Renal pelvis (tissue), 4 donors: ENCODE results near the gene IL4R. TPM values are rescaled to one million over a fixed set of nuclear protein-coding genes. Genes with fewer than 3 reads are reported as not detected.

ENCODE experiments used
- DNase-seq: peaks from one replicate; pipeline ENCODE4 v3.0.0-alpha.2; 2013
- polyA plus RNA-seq, 3 donors: library from polyadenylated mRNA; unstranded; fragments of 120-200 nt; gene quantifications; one replicate each; pipeline ENCODE4 v1.2.1, GENCODE V29; 2013; ENCODE audit not compliant: insufficient read length in 3 of 3

IL4R gene
- polyA plus RNA-seq, 3 donors: 16.4 to 24.1 (median 23.1) TPM

DNA sequence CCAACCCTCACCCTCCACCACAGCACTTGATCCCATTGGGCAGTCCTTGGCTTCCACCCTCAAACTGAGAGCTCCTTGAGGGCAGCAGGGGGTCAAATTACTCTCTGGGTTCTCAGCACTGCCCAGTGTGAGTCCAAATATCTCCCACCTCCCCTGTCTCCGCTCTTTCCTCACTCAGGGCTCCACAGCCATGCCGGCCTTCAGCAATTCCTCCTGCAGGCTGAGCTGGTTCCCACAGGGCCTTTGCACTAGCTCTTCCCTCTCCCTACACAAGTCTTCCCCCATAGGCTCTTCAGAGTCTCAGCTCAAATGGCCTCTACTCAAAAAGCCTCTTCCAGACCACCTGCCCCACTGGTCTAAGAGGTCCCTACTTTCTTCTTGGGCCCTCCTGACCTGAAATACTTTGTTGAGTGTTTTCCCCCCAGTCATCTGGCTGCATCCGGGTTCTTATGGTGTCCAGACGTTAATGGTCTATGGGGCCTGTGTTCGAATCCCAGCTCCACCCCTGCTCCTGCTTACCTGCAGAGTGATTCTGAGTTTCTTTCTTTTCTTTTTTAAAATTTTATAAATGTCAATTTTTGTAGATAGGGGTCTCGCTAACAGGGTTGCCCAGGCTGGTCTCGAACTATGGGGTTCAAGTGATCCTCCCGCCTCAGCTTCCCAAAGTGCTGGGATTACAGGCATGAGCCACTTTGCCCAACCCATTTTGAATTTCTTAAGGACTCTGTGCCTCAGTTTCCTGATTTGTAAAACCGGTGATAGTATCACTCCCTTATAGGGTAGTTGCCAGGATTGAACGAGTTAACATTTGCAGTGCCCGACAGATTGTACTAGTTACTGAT, 973 bp upstream of the IL4R start:
- DNase-seq: no peak

DNA sequence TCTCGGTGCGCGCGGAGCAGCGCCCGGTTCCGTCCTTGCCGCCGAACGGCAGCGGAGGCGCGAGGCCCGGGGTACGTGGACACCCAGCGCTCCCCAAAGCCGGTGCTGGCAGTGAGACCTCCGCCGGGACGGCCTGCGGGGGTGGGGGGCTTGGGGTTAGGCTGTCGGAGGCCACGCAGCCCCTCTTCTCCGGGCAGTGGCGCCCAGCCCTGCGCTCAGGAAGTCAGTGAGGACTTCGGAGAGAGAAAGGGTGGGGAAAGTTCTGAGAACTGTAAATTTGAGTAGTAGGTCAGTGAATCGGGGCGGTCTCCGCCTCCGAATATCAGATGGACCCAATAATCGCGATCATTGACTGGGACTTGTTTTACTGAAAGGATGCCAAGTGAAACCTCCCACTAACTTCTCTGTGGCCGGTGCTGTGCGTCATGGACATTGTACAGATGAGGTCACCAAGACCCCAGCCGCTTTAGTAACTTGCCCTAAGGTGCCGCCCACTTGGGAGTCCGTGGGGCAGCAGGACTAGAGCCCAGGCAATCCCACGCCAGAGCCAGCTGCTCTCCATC, 468 bp downstream of the IL4R start:
- no peak for DNase-seq

DNA sequence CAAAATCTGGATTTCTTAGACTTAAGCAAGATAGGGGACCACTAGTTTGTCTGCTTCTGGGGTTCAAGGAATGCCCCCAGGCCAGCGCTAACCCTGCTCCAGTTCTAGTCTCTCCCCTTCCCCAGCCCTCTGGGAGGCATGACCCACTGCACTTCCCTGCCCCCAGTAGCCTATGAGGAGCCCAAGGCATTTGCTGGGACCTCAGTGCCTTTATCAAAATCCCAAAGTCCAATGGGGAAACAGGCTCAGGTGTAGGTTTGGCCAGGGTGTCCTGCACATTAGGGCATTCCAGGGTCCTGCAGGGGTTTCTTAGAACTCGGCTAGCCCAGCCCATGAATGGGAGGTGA, 1.2 kb downstream of the IL4R start:
- DNase-seq: no peak

DNA sequence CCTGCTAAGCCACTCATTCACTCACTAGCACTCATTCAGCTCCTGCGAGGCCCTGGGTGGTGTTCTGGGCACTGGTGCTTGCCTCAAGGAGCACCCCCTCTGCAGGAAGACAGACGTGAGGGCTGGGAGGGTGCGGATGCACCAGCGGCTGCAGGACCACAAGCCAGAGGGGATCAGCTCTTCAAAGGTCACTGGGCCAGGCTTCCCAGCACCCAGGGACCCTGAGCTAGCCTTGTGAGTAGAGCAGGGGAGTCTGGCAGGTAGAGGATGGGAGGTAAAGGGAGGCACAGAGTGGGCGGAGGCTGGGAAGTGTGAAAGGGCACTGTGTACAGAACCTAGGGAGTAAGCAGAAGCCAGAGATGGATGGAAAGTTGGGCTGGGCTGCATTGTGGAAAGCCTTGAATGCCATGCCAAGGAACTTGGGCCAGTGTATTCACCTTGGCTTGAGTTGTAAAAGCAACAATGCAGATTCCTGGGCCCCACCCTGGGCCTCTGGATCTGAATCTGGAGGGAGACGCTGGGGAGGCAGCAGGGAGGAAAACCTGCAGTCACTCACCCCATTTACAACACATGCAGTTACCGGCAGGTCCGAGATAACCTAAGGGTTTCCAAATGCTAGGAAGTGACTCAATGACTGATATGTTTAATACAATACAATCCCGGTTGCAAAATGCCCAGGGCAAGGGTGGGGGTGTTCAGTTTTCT, 1.7 kb downstream of the IL4R start:
- DNase-seq: no peak

DNA sequence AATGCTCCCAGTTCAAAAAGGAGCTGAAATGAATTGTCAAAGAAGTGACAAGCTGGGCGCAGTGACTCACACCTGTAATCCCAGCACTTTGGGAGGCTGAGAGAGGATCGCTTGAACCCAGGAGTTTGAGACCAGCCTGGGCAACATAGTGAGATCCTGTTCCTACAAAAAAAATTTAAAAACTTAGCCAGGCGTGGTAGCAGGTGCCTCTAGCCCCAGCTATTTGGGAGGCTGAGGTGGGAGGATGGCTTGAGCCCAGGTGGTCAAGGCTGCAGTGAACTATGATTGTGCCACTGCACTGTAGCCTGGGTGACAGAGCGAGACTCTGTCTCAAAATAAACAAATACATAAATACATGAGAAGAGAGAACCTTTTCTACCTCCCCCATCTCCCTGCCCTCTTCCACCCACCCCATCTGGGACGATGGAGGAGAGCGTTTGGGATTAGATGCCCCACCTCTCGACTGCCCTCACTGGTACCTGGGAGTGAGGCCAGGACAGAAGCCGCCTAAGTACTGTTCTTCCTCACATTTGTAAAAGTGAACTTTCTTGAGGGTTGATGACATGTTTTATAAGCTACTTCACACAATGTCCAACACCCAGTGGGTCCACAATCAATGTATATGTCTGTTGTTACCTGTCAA, 2.4 kb downstream of the IL4R start:
- no peak for DNase-seq

DNA sequence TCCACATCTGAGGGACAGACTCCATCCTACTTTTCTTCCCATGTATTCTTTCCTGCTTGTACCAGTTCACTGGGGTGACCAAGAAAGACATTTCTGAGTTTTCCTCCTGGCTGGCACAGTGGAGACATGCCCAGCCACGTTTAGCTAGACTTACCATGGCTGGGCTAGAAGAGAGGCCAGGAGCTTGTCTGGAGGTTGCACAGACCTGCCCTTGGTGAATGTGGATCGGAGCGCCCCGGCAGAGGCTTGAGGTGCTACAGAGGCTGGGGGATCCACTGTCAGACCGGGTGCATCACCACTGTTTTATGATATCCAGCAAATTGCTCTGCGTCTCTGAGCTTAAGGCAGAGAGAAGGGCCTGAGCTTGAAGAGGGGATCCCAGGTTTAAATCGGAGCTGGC, 3.5 kb downstream of the IL4R start:
- DNase-seq: no peak

DNA sequence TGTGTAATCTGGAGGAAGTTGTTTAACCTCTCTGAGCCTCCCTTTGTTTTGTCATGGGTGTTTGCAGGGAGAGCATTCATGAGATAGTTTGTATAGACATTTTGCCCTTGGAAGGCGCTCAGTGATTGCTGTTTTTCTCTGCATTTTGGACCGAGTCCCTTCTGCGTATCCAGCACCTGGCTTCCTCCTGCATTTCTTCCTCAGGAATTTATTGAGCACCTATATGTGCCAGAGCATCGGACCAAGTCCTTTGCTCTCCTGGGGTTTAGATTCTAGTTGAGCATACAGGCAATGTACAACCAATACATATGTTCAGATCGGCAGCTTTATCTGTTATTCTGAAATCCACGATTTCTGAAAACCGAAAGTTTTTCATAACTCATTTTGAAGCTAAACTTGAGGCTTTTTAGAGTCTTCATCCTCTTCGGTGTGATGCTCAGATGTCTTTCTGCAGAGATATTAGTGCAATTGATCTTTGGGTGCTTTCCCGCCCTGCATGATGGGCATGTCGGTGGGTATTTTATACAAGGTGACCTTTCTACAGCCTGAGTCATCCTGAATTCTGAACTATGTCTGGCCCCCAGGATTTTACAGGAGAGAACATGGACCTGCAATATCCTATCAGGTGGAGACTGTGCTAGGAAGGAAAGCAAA, 4.1 kb downstream of the IL4R start:
- DNase-seq: no peak

DNA sequence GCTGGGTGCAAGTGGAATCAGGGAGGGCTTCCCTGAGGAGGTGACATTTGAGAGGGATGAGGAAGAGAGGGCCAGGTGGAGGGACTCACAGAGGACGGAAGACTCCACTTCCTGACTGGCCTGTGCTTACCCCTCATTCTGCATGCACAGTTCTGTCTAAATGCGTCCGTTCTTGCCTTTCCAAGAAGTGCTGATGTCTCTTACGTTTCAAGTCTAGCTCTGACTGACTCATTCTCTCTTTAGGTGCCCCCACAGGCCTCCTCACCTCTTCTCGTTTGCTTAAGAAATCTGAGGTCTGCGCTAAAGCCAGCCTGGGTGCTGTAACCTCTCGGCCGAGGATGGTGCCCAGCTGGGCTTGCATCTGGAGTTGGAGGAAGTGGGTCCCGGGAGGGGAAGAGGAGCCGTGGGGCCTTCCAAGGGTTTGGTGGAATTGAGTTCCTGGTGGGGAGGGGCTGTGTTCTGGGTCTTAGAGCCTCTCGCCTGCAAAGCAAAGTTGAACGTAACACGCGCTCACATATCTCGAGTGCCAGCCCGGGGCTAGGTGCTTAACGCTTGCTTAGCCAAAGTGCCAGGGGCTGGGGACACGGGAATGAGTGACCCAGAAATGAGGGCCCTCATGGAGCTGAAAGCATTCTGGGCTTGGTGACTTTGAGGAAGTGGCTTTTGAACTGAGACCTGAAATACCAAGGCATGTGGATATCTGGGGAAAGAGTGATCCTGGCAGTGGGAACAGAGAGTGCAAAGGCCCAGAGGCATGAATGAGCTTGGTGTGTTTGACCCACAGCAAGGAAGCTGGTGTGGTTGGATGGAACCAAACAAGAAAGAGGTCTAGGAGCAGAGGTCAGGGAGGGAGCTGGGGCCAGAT, 4.8 kb downstream of the IL4R start:
- no peak for DNase-seq

DNA sequence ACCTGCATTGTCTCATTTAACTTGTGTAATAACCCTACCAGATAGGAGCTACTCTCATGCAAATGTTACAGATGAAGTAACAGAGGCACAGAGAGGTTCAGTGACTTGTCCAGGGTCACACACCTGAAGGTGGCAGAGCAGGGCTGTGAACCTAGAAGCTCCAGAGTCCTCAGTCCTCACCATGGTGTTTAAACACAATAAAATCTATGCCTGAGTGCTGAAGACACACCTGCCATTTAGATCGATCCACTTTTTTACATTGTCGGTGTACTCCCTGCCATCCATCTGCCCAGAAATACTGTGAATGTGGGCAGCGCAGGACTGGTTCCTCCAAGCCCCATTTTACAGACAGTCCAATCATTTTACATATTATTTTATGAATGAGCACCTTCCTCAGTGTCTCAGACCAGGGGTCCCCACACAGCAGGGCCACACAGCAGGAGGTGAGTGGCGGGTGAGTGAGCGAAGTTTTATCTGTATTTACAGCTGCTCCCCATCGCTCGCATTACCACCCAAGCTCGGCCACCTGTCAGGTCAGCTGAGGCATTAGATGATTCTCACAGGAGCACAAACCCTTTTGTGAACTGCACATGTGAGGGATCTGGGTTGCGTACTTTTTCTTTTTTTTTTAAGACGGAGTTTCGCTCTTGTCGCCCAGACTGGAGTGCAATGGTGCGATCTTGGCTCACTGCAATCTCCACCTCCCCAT, 5.6 kb downstream of the IL4R start:
- no peak for DNase-seq

DNA sequence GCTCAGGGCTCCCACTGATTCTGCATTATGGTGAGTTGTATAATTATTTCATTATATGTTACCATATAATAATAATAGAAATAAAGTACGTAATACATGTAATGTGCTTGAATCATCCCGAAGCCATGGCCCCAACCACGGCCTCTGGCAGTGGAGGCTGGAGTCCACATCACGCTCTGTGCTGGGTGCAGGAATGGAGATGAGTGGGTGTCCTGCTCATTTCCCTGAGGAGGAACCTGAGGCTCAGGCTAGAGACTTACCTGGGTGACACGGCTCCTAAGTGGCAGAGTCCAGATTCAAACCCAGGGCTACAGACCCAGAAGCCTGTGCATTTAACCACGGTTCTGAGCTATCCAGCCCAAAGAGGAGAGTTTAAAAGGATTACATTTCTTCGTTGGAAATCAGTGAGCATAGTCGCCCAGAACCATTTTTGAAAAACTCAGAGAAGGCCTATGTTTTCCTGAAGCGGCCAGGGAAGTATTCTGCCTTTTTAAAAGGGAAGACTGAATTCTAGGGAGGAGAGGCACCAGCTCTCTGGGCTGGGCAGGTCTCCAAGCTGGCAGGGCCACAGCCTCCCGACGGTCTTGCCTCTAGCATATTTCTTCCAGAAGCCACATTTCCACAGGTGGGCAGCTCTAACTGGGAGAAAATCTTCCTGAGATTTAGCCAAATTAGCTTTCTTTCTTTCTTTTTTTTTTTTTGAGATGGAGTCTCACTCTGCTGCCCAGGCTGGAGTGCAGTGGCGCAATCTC, 6.7 kb downstream of the IL4R start:
- DNase-seq: no peak

DNA sequence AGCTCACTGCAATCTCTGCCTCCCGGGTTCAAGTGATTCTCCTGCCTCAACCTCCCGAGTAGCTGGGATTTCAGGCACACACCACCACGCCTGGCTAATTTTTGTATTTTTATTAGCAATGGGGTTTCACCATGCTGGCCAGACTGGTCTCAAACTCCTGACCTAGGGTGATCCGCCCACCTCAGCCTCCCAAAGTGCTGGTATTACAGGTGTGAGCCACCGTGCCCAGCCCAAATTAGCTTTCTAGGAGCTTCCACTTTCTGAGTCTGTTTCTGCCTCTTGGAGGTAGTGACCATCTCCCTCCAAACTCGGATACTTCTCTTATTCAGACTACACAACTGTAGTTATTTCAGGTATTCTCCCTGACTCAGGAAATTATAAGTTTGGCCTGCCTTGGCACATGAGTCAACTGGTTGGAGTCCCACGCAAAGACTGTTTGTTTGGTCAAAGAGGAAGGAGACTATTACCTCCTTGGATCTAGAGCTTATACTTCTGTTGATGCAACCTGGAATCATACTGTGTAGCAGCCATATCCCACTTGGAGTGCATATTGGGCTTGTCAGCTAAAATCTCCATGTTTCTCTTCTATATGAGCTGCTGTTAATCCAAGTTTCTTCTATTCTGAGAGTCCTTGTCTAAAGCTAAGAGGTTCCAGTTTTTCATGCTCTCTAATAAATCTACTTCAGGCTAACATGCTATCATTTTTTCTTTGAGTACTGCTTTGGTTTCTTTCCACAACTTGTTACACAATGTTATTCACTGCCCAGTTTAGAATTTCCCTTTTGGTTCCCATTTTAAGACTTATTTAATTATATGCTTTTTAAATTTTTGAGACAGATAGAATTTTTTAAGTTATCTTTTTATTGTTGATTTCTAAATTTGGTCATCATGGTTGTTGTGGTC, 7.5 kb downstream of the IL4R start:
- DNase-seq: no peak

DNA sequence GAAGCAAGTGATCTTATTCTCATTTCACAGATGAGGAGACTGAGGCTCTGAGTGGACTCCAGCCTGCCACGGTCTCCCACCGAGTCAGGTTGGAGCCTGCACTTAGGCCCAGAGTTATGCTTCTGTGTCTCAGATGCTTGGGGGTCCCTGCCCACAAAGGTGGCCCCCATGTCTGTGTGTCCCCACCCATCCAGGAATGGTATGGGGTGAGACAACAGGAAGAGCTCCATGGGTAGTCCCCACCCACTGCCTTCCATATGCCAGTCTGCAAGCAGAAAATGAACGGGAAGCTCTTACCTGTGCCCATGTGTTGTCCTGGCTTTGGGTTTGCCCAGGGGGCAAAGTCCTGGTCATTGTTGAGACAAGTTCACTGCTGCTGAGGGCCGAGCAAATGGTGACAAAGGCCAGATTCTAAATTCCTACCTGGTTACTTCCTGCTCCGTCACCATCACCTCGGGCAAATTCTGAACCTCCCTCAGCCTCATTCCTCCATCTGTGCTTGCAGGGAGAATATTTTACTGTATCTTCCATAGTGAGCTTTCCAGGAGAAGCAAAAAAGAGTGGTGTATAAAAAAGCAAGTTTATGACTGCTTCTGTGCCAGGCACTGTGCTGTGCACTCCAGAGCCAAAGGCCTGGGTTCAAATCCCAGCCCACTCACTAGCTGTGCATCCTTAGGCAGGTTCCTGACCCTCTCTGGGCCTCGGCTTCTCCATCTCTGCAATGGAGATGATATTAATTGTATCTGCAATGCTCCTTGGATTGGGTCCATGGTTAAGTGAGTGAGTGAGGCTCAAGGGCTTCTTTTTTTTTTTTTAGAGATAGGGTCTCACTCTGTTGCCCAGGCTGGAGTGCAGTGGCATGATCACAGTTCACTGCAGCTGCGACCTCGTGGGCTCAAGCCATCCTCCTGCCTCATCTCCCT, 9.3 kb downstream of the IL4R start:
- no peak for DNase-seq

DNA sequence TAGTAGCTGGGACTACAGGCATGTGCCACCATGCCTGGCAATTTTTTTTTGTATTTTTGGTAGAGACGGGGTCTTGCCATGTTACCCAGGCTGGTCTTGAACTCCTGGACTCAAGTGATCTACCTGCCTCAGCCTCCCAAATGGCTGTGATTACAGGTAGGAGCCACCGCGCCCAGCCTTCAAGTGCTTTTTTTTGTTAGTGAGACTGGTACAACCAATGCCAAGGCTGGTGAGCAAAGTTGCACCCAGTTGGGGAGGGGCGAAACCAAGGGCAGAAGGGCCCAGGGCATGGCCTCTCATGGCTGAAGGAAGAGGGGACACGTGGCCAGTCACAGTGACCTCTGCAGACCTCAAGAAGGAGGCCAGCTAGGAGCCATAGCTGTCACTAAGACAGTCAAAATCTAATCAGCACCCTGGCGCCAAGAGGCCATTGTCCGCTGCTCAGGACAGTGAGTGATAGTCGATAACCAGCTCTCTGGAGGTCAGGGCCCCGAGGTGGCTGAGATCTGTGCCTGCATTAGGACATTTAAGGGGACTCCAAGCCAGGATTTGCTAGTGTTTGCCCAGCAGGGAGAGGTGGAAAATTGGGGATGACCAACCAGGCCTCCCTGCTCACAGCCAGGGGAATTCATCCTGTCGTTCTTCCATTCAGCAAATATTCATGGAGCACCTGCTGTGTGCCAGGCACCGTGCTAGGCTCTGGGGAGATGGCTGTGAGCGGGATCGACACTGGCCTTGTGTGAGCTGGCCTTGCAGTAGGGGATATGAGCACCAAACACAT, 10.2 kb downstream of the IL4R start:
- DNase-seq: no peak

DNA sequence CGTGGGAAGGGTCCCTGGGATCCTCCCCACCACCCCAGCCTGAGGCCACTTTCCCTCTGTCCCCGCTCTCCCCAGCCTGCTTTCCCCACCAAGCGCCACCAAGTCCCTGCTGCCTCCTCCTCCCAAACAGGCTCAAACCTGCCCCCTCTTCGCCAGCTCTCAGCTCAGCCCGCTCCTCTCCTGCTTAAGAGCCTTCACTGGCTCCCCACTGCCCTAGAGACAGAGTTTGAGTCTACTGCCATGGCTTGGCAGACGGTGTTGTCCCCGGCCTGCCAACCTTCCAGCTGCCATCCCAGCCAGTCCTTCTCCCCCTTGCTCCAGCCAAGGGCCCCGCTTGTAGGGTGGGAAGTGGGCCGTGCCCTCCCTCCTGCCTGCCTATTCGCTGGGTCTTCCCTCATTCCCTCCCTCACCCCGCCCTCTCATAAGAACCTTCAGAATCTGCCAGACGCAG, 11.1 kb downstream of the IL4R start:
- DNase-seq: no peak

DNA sequence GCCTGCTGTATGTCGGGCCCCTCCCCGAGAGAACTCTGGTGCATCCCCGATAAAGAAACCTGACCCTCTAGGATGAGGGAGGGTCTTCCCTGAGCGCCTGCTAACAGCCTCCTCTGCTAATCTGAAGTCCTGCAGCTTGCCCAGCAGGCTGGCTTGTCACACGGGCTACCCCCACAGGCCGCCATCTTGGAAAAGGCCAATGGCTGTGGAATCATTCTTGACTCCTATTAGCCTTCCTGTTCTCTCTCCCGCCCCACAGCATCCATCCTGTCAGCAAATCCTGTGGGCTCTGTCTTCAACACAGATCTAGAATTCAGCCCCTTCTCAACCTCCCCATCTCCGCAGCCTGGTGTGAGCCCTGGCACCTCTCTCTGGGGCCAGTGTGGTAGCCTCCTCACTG, 12.0 kb downstream of the IL4R start:
- DNase-seq: no peak

DNA sequence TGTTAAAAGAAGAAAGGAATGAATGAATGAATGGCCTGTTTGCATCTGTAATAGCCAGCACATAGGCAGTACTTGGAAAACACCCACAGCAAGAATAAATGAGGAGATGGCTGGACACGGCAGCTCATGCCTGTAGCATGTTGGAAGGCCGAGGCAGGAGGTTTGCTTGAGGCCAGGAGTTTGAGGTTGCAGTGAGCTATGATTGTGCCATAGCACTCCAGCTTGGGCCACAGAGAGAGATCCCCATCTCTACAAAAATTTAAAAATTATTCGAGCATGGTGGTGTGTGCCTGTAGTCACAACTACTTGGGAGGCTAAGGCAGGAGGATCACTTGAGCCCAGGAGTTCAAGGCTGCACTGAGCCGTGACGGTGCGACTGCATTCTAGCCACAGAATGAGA, 12.5 kb downstream of the IL4R start:
- DNase-seq: no peak
